PC-3 (cell line): ENCODE measurements around the gene ZNF879. TPM values are rescaled to one million over a fixed set of nuclear protein-coding genes. Genes with fewer than 3 reads are reported as not detected.

ENCODE experiments used
- ATAC-seq: fragments of 200-7000 bp; cut with Tn5 transposase; 2 replicates; pipeline ENCODE4 v1.9.1; 2020; ENCODE audit warnings: mild to moderate bottlenecking, moderate library complexity
- BruUV-seq: library from RNA; stranded (reverse); fragments of 400-500 nt; replicated peaks from 2 replicates; lab custom pipeline; 2021; lab: Mats Ljungman, UMichigan
- CTCF ChIA-PET: fragments of 300-600 bp; sonication (Branson Sonifier 250); formaldehyde crosslinking; loops from one replicate; lab custom pipeline; 2022; ENCODE audit warnings: antibody characterized with exemption; lab: Charles Lee
- POLR2A ChIA-PET: fragments of 300-600 bp; sonication (Branson Sonifier 250); formaldehyde crosslinking; loops from one replicate; lab custom pipeline; 2022; ENCODE audit warnings: antibody characterized with exemption; ENCODE audit not compliant: unreplicated experiment; lab: Charles Lee
- DNase-seq: peaks from one replicate; pipeline ENCODE4 v3.0.0-alpha.2; 2015
- H2AFZ ChIP-seq: fragments of 300-600 bp; sonication (generic); 2 replicates; pipeline ENCODE4 v1.6.0; 2016; ENCODE audit warnings: antibody characterized with exemption, low read length
- H3F3A ChIP-seq: fragments of 300-600 bp; sonication (generic); one replicate; pipeline ENCODE4 v1.6.0; 2017; ENCODE audit warnings: antibody characterized with exemption, low read length, control low read depth, mild to moderate bottlenecking; ENCODE audit not compliant: unreplicated experiment
- H3K27ac ChIP-seq: fragments of 300-600 bp; sonication (generic); 2 replicates; pipeline ENCODE4 v1.5.1; 2016; ENCODE audit warnings: mild to moderate bottlenecking, low read length
- H3K27me3 ChIP-seq: fragments of 300-600 bp; sonication (generic); 2 replicates; pipeline ENCODE4 v1.6.1; 2016; ENCODE audit warnings: low read length, mixed read lengths
- H3K36me3 ChIP-seq: fragments of 300-600 bp; sonication (generic); 2 replicates; pipeline ENCODE4 v1.6.1; 2016; ENCODE audit warnings: low read depth, mixed run types, low read length, mixed read lengths
- H3K4me1 ChIP-seq: fragments of 300-600 bp; sonication (generic); 2 replicates; pipeline ENCODE4 v1.5.1; 2016; ENCODE audit warnings: low read length; ENCODE audit not compliant: insufficient read depth
- H3K4me2 ChIP-seq: fragments of 300-600 bp; sonication (generic); 2 replicates; pipeline ENCODE4 v1.6.0; 2016; ENCODE audit warnings: low read length
- H3K4me3 ChIP-seq: fragments of 300-600 bp; sonication (generic); 2 replicates; pipeline ENCODE4 v1.5.1; 2016; ENCODE audit warnings: mild to moderate bottlenecking, low read length, mixed read lengths
- H3K79me2 ChIP-seq: fragments of 300-600 bp; sonication (generic); 2 replicates; pipeline ENCODE4 v1.6.1; 2017; ENCODE audit warnings: low read length, mixed read lengths
- H3K9ac ChIP-seq: fragments of 300-600 bp; sonication (generic); 2 replicates; pipeline ENCODE4 v1.6.0; 2016; ENCODE audit warnings: mild to moderate bottlenecking, low read length
- H3K9me2 ChIP-seq: fragments of 300-600 bp; sonication (generic); replicated peaks from 2 replicates; pipeline ENCODE4 v1.6.1; 2016; ENCODE audit warnings: mixed run types, low read length, mixed read lengths
- H3K9me3 ChIP-seq: fragments of 300-600 bp; sonication (generic); 2 replicates; pipeline ENCODE4 v1.6.1; 2016; ENCODE audit warnings: low read length, mixed read lengths
- H4K20me1 ChIP-seq: fragments of 300-600 bp; sonication (generic); 2 replicates; pipeline ENCODE4 v1.6.1; 2016; ENCODE audit warnings: low read length, mixed read lengths
- CTCF ChIP-seq: fragments of 300-600 bp; sonication (generic); conservative IDR thresholded peaks from 2 replicates; pipeline ENCODE4 v1.5.1; 2017; ENCODE audit warnings: antibody characterized with exemption, low read depth, mild to moderate bottlenecking, low read length
- EZH2 ChIP-seq: fragments of 300-600 bp; sonication (generic); IDR thresholded peaks from one replicate; pipeline ENCODE4 v1.6.1; 2017; ENCODE audit warnings: antibody characterized with exemption, mild to moderate bottlenecking, low read length; ENCODE audit not compliant: unreplicated experiment
- EZH2phosphoT487 ChIP-seq: fragments of 300-600 bp; sonication (generic); IDR thresholded peaks from 2 replicates; pipeline ENCODE4 v1.6.1; 2018; ENCODE audit warnings: mild to moderate bottlenecking, antibody characterized with exemption, low read length, borderline replicate concordance
- intact Hi-C: fragments of 100-400 bp; cut with micrococcal nuclease; formaldehyde crosslinking; loops from 2 replicates; pipeline ENCODE4 v1.9.0; 2023
- total RNA-seq: library from RNA; depleted of rRNA; stranded (reverse); fragments of >200 nt; gene quantifications from 2 replicates; pipeline ENCODE4 v1.2.3, GENCODE V29; 2014

ZNF879 gene
- total RNA-seq, 1 experiment from 2014 or later: not detected

- Histone ChIP-seq H3K27me3 (no peaks in the 10 kb centered on the region), H3K4me1 (no peaks in the 10 kb centered on the region), H3K4me3 (no peak overlapping the region), H3K4me2 (no peak overlapping the region), H3K9ac (no peak overlapping the region), H3K79me2 (no peaks in the 10 kb centered on the region), H3K9me3 (peaks cover 15% of the 10 kb centered on the region; the same call in 1 of the 2 replicates), H2AFZ (no peak overlapping the region), H4K20me1 (no peaks in the 10 kb centered on the region), H3F3A (no peaks in the 10 kb centered on the region), H3K9me2 (no peaks in the 10 kb centered on the region), H3K36me3 (no peaks in the 10 kb centered on the region), H3K27ac (no peak overlapping the region)
- no peak for DNase-seq
- ChIA-PET POLR2A (no interaction called here), CTCF (no interaction called here)
- TF ChIP-seq EZH2phosphoT487 (no peak), EZH2 (no peak), CTCF (no peak)
- no TSS peak for BruUV-seq
- ATAC-seq: no peak
- intact Hi-C loops: no loop called here
Observed at GRCh38 chr5:178983728-178984127, 39.9 kb upstream of the ZNF879 start.

GRCh38 chr5:178984145-178985072, 39.2 kb upstream of the ZNF879 start:
- ChIA-PET POLR2A (no interaction called here), CTCF (no interaction called here)
- Histone ChIP-seq H4K20me1 (no peaks in the 10 kb centered on the region), H3F3A (no peaks in the 10 kb centered on the region), H3K9me3 (peaks cover 15% of the 10 kb centered on the region; the same call in 1 of the 2 replicates), H3K4me3 (no peak overlapping the region), H3K27me3 (no peaks in the 10 kb centered on the region), H3K36me3 (no peaks in the 10 kb centered on the region), H2AFZ (no peak overlapping the region), H3K4me1 (no peaks in the 10 kb centered on the region), H3K9me2 (no peaks in the 10 kb centered on the region), H3K27ac (no peak overlapping the region), H3K9ac (no peak overlapping the region), H3K79me2 (no peaks in the 10 kb centered on the region), H3K4me2 (no peak overlapping the region)
- intact Hi-C loops: no loop called here
- ATAC-seq (no peak), DNase-seq (no peak)
- TF ChIP-seq EZH2: no peak
- no peak for TF ChIP-seq EZH2phosphoT487
- TF ChIP-seq CTCF: no peak
- BruUV-seq: no TSS peak
